GM13976 (cell line): ENCODE results near the gene PTH1R.
A peak's percentile ranks its signal among the peaks of the same experiment; 100 is the strongest.

Source experiments
- DNase-seq: peaks from one replicate; pipeline ENCODE4 v3.0.0; 2012; ENCODE audit warnings: low spot score
- CTCF ChIP-seq: IDR thresholded peaks from 2 replicates; pipeline ENCODE4 v1.5.1; 2012; ENCODE audit warnings: borderline replicate concordance, mild to moderate bottlenecking; ENCODE audit not compliant: insufficient read depth; ENCODE audit errors: extremely low read depth, missing control alignments, control extremely low read depth
- in situ Hi-C: fragments of 300-500 bp; cut with MboI; formaldehyde crosslinking; loops from one replicate; pipeline ENCODE4 v1.12.0; 2022; ENCODE audit warnings: low sequenced_read_pairs, mixed read lengths, inconsistent platforms; ENCODE audit not compliant: unreplicated experiment

The PTH1R gene

GRCh38 chr3:46893146-46893748, 15.7 kb downstream of the PTH1R start:
- in situ Hi-C loops = loop anchor here (25.0 kb wide), 1 partner anchor 181 kb away; the partner anchor contains the start of genes PRSS50 and TMIE
- no peak for DNase-seq
- TF ChIP-seq CTCF = no peak

GRCh38 chr3:46893763-46894162, 16.2 kb downstream of the PTH1R start:
- in situ Hi-C loops = loop anchor here (25.0 kb wide), 1 partner anchor 181 kb away; the partner anchor contains the start of genes PRSS50 and TMIE
- DNase-seq = no peak
- no peak for TF ChIP-seq CTCF

GRCh38 chr3:46894256-46894655, 16.7 kb downstream of the PTH1R start:
- TF ChIP-seq CTCF = no peak
- in situ Hi-C loops = loop anchor here (25.0 kb wide), 1 partner anchor 182 kb away; the partner anchor contains the start of genes PRSS50 and TMIE
- no peak for DNase-seq

GRCh38 chr3:46895204-46895660, 17.7 kb downstream of the PTH1R start:
- in situ Hi-C loops = loop anchor here (25.0 kb wide), 1 partner anchor 183 kb away; the partner anchor contains the start of genes PRSS50 and TMIE
- peak; percentile 87 for TF ChIP-seq CTCF
- peak; percentile 85 for DNase-seq

- in situ Hi-C loops = loop anchor here (25.0 kb wide), 1 partner anchor 183 kb away; the partner anchor contains the start of genes PRSS50 and TMIE
- TF ChIP-seq CTCF = no peak
These were observed 18.2 kb downstream of the PTH1R start for GRCh38 chr3:46895761-46896160.

GRCh38 chr3:46896386-46896785, 18.9 kb downstream of the PTH1R start:
- in situ Hi-C loops = loop anchor here (25.0 kb wide), 1 partner anchor 184 kb away; the partner anchor contains the start of genes PRSS50 and TMIE
- TF ChIP-seq CTCF = no peak
- DNase-seq = no peak

More at GRCh38 chr3:46895761-46896160, 18.2 kb downstream of the PTH1R start:
- no peak for DNase-seq
